Left kidney (tissue), 1 donor: ENCODE results near the gene POLR2A. TPM values are rescaled to one million over a fixed set of nuclear protein-coding genes. Genes with fewer than 3 reads are reported as not detected.

ENCODE experiments used
- polyA plus RNA-seq: library from polyadenylated mRNA; unstranded; fragments of 120-200 nt; gene quantifications from one replicate; pipeline ENCODE4 v1.2.1, GENCODE V29; 2013; ENCODE audit not compliant: insufficient read length

POLR2A gene
- polyA plus RNA-seq, 1 donor, result 141 TPM

Other genes starting within 250 kb of the POLR2A start
- 52.5 TPM for gene DVL2, start 249.8 kb upstream of the POLR2A start, polyA plus RNA-seq
- gene PHF23, start 244.9 kb upstream of the POLR2A start, polyA plus RNA-seq, result 52.8 TPM
- 390 TPM for gene GABARAP, start 241.9 kb upstream of the POLR2A start, polyA plus RNA-seq
- 150 TPM for gene CTDNEP1, start 232.6 kb upstream of the POLR2A start, polyA plus RNA-seq
- gene ELP5, start 232.2 kb upstream of the POLR2A start, polyA plus RNA-seq, result 54.9 TPM
- gene CLDN7, start 221.9 kb upstream of the POLR2A start, polyA plus RNA-seq, result 36.6 TPM
- gene SLC2A4, start 202.6 kb upstream of the POLR2A start, polyA plus RNA-seq, result 2.2 TPM
- gene YBX2, start 189.7 kb upstream of the POLR2A start, polyA plus RNA-seq, result 4.1 TPM
- 284 TPM for gene EIF5A, start 176.7 kb upstream of the POLR2A start, polyA plus RNA-seq
- 96.6 TPM for gene GPS2, start 169.0 kb upstream of the POLR2A start, polyA plus RNA-seq
- gene NEURL4, start 155.0 kb upstream of the POLR2A start, polyA plus RNA-seq, result 34.5 TPM
- 6.3 TPM for gene ACAP1, start 147.8 kb upstream of the POLR2A start, polyA plus RNA-seq
- gene KCTD11, start 132.2 kb upstream of the POLR2A start, polyA plus RNA-seq, result 10.3 TPM
- gene TMEM95, start 129.2 kb upstream of the POLR2A start, polyA plus RNA-seq, result not detected
- 5.5 TPM for gene TNK1, start 103.3 kb upstream of the POLR2A start, polyA plus RNA-seq
- gene PLSCR3, start 89.8 kb upstream of the POLR2A start, polyA plus RNA-seq, result 27.8 TPM
- gene TMEM256, start 80.3 kb upstream of the POLR2A start, polyA plus RNA-seq, result 74.9 TPM
- 28.1 TPM for gene NLGN2, start 76.5 kb upstream of the POLR2A start, polyA plus RNA-seq
- not detected for gene SPEM1, start 64.0 kb upstream of the POLR2A start, polyA plus RNA-seq
- not detected for gene SPEM2, start 58.8 kb upstream of the POLR2A start, polyA plus RNA-seq
- gene SPEM3, start 55.5 kb upstream of the POLR2A start, polyA plus RNA-seq, result not detected
- 4.4 TPM for gene TMEM102, start 48.9 kb upstream of the POLR2A start, polyA plus RNA-seq
- 6.1 TPM for gene FGF11, start 44.9 kb upstream of the POLR2A start, polyA plus RNA-seq
- gene CHRNB1, start 39.3 kb upstream of the POLR2A start, polyA plus RNA-seq, result 10.5 TPM
- 39.3 TPM for gene ZBTB4, start 4.7 kb upstream of the POLR2A start, polyA plus RNA-seq
- gene SLC35G6, start 2.9 kb upstream of the POLR2A start, polyA plus RNA-seq, result 0.45 TPM
- gene TNFSF12, start 64.7 kb downstream of the POLR2A start, polyA plus RNA-seq, result 17.7 TPM
- 13.2 TPM for gene TNFSF13, start 74.4 kb downstream of the POLR2A start, polyA plus RNA-seq
- gene SENP3, start 77.6 kb downstream of the POLR2A start, polyA plus RNA-seq, result 90.9 TPM
- 56.8 TPM for gene CD68, start 95.3 kb downstream of the POLR2A start, polyA plus RNA-seq
- 119 TPM for gene MPDU1, start 99.5 kb downstream of the POLR2A start, polyA plus RNA-seq
- 3.0 TPM for gene SOX15, start 105.7 kb downstream of the POLR2A start, polyA plus RNA-seq
- gene FXR2, start 130.5 kb downstream of the POLR2A start, polyA plus RNA-seq, result 54.8 TPM
- 136 TPM for gene SAT2, start 143.5 kb downstream of the POLR2A start, polyA plus RNA-seq
- 2.8 TPM for gene SHBG, start 145.8 kb downstream of the POLR2A start, polyA plus RNA-seq
- gene ATP1B2, start 166.6 kb downstream of the POLR2A start, polyA plus RNA-seq, result 20.5 TPM
- gene TP53, start 203.1 kb downstream of the POLR2A start, polyA plus RNA-seq, result 76.3 TPM
- 13.1 TPM for gene WRAP53, start 204.1 kb downstream of the POLR2A start, polyA plus RNA-seq
- 21.3 TPM for gene EFNB3, start 220.8 kb downstream of the POLR2A start, polyA plus RNA-seq
- gene DNAH2, start 233.4 kb downstream of the POLR2A start, polyA plus RNA-seq, result 0.52 TPM